Neural progenitor cell (in vitro differentiated cells): ENCODE data around the gene RAE1. TPM values are rescaled to one million over a fixed set of nuclear protein-coding genes. Genes with fewer than 3 reads are reported as not detected.

Source experiments
- DNase-seq: peaks from one replicate; pipeline ENCODE4 v3.0.0-alpha.2; 2016; ENCODE audit warnings: low spot score
- H2AFZ ChIP-seq: fragments of 200-600 bp; sonication (generic); replicated peaks from 2 replicates; pipeline ENCODE4 v1.6.1; 2016; ENCODE audit warnings: antibody characterized with exemption
- H3F3A ChIP-seq: fragments of 200-600 bp; sonication (generic); 2 replicates; pipeline ENCODE4 v1.6.1; 2016; ENCODE audit warnings: antibody characterized with exemption, low read depth
- H3K27ac ChIP-seq: fragments of 200-600 bp; sonication (generic); 2 replicates; pipeline ENCODE4 v1.5.1; 2016; ENCODE audit warnings: mild to moderate bottlenecking
- H3K27me3 ChIP-seq: fragments of 200-600 bp; sonication (generic); 2 replicates; pipeline ENCODE4 v1.6.1; 2016; ENCODE audit warnings: mild to moderate bottlenecking, moderate library complexity
- H3K36me3 ChIP-seq: fragments of 200-600 bp; sonication (generic); 2 replicates; pipeline ENCODE4 v1.5.1; 2016
- H3K4me1 ChIP-seq: fragments of 200-600 bp; sonication (generic); 2 replicates; pipeline ENCODE4 v1.6.1; 2016; ENCODE audit warnings: mixed run types
- H3K4me2 ChIP-seq: fragments of 200-600 bp; sonication (generic); 2 replicates; pipeline ENCODE4 v1.6.1; 2016
- H3K4me3 ChIP-seq: fragments of 200-600 bp; sonication (generic); 2 replicates; pipeline ENCODE4 v1.5.1; 2016
- H3K79me2 ChIP-seq: fragments of 200-600 bp; sonication (generic); 2 replicates; pipeline ENCODE4 v1.6.1; 2016; ENCODE audit warnings: low read depth
- H3K9ac ChIP-seq: fragments of 200-600 bp; sonication (generic); 2 replicates; pipeline ENCODE4 v1.6.1; 2016
- H3K9me3 ChIP-seq: fragments of 200-600 bp; sonication (generic); 2 replicates; pipeline ENCODE4 v1.5.1; 2016; ENCODE audit warnings: low read depth
- H4K20me1 ChIP-seq: fragments of 200-600 bp; sonication (generic); 2 replicates; pipeline ENCODE4 v1.6.1; 2016; ENCODE audit warnings: low read depth
- H3K27ac Mint-ChIP-seq: 3 replicates; pipeline ENCODE4 v1.8.0; 2021; ENCODE audit warnings: mixed read lengths
- H3K27me3 Mint-ChIP-seq: 2 replicates; pipeline ENCODE4 v1.8.0; 2022; ENCODE audit warnings: low read depth, mild to moderate bottlenecking, inconsistent platforms, moderate library complexity, mixed read lengths; ENCODE audit not compliant: insufficient read depth
- H3K36me3 Mint-ChIP-seq: 3 replicates; pipeline ENCODE4 v1.8.0; 2021; ENCODE audit warnings: mixed read lengths
- H3K4me1 Mint-ChIP-seq: 3 replicates; pipeline ENCODE4 v1.8.0; 2021; ENCODE audit warnings: mixed read lengths
- H3K4me3 Mint-ChIP-seq: 3 replicates; pipeline ENCODE4 v1.8.0; 2021; ENCODE audit warnings: mild to moderate bottlenecking, moderate library complexity, mixed read lengths
- H3K9me3 Mint-ChIP-seq: 3 replicates; pipeline ENCODE4 v1.8.0; 2020; ENCODE audit warnings: mixed read lengths
- EZH2 ChIP-seq: fragments of 200-600 bp; sonication (generic); IDR thresholded peaks from 2 replicates; pipeline ENCODE4 v1.6.1; 2017; ENCODE audit warnings: antibody characterized with exemption, mild to moderate bottlenecking, moderate library complexity
- EZH2phosphoT487 ChIP-seq: fragments of 200-600 bp; sonication (generic); IDR thresholded peaks from 2 replicates; pipeline ENCODE4 v1.6.1; 2017; ENCODE audit warnings: antibody characterized with exemption
- total RNA-seq: library from RNA; depleted of rRNA; stranded (reverse); fragments of >200 nt; gene quantifications from 2 replicates; pipeline ENCODE4 v1.2.3, GENCODE V29; 2015; ENCODE audit warnings: low replicate concordance
- TF ChIP-seq, protein P1 (sequence below): fragments of 200-600 bp; sonication (generic); IDR thresholded peaks from 2 replicates; pipeline ENCODE4 v1.5.1; 2017; ENCODE audit warnings: antibody characterized with exemption, mild to moderate bottlenecking

Gene RAE1
- total RNA-seq, 1 donor from 2014 or later: 77.6 TPM

DNA sequence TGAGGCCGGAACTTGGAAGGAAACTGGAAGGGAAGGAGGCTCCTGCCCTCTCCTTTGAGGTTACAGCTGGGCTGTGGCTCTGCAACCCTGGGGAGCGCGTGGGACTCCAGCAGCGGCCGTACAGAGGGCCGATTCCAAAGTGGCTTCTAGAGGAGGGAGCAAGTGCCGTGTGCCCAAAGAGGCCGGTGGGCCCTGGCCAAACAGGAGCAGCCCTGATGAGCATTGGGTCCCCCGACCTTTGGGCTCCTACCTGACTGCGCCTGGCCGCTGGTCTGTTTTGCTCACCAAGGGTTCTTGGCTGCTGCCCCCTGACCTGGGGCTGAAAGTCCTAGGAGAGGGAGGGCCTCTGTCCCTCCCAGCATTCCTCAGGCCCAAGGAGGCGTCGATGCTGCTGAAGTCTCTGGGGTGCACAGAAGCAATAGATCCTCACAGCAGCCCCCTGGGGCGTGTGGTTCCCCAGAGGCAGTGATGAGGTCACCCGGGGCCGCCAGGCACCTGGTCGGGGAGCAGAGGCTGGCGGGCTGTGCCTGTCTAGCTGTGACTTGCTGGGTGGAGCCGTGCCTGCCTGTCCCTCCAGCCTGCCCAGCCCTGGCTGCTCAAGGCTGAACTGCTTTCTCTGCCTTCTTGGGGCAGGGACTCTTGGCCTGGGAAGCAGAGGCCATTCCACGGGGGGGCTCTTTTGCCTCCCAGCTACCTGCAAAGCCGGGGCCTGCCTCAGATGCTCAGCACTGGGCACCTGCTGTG lies 49.9 kb downstream of the RAE1 start:
- peaks cover 13% of the 10 kb centered on the region for H3K36me3 Mint-ChIP-seq
- Histone ChIP-seq H3K9ac (no peak overlapping the region), H4K20me1 (peaks cover 33% of the 10 kb centered on the region), H3K36me3 (no peaks in the 10 kb centered on the region), H3K27me3 (no peaks in the 10 kb centered on the region), H3K27ac (no peak overlapping the region), H3K4me1 (peaks cover 19% of the 10 kb centered on the region), H3K4me2 (no peak overlapping the region), H3K79me2 (peaks cover 61% of the 10 kb centered on the region), H3F3A (peaks cover 8% of the 10 kb centered on the region), H2AFZ (no peak overlapping the region), H3K4me3 (no peak overlapping the region), H3K9me3 (no peaks in the 10 kb centered on the region)
- no peaks in the 10 kb centered on the region for H3K9me3 Mint-ChIP-seq
- H3K4me1 Mint-ChIP-seq: peaks cover 24% of the 10 kb centered on the region
- no peak overlapping the region for H3K4me3 Mint-ChIP-seq
- no peak for DNase-seq
- peak overlapping the region; percentile 86 for H3K27ac Mint-ChIP-seq
- no peak for TF ChIP-seq EZH2
- TF ChIP-seq EZH2phosphoT487: no peak
- TF ChIP-seq, protein P1, sequence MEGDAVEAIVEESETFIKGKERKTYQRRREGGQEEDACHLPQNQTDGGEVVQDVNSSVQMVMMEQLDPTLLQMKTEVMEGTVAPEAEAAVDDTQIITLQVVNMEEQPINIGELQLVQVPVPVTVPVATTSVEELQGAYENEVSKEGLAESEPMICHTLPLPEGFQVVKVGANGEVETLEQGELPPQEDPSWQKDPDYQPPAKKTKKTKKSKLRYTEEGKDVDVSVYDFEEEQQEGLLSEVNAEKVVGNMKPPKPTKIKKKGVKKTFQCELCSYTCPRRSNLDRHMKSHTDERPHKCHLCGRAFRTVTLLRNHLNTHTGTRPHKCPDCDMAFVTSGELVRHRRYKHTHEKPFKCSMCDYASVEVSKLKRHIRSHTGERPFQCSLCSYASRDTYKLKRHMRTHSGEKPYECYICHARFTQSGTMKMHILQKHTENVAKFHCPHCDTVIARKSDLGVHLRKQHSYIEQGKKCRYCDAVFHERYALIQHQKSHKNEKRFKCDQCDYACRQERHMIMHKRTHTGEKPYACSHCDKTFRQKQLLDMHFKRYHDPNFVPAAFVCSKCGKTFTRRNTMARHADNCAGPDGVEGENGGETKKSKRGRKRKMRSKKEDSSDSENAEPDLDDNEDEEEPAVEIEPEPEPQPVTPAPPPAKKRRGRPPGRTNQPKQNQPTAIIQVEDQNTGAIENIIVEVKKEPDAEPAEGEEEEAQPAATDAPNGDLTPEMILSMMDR: no peak
- H3K27me3 Mint-ChIP-seq: no peaks in the 10 kb centered on the region

DNA sequence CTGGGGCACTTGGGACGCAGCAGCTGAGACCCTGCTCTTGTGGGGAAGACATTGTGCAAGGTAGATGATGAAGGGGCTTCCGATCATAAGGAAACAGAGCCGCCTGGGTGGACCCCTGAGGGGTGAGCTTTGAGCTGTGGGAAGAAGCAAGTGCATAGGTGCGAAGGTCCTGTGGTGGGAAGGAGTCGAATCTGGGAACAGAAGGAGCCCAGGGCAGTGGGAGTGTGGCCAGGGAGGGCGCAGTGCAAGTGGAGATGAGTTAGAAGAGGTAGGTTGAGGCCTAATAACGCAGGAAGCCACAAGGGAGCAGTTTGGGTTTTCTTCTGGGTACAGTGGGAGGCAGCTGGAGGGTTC lies 50.5 kb downstream of the RAE1 start:
- Histone ChIP-seq H3K79me2 (peaks cover 55% of the 10 kb centered on the region), H3K27ac (no peak overlapping the region), H4K20me1 (peaks cover 27% of the 10 kb centered on the region), H3K27me3 (no peaks in the 10 kb centered on the region), H3K4me2 (no peak overlapping the region), H3K9ac (no peak overlapping the region), H3K4me3 (no peak overlapping the region), H3K9me3 (no peaks in the 10 kb centered on the region), H3K36me3 (no peaks in the 10 kb centered on the region), H3F3A (peaks cover 5% of the 10 kb centered on the region), H2AFZ (no peak overlapping the region), H3K4me1 (peaks cover 17% of the 10 kb centered on the region)
- H3K36me3 Mint-ChIP-seq: peaks cover 12% of the 10 kb centered on the region
- peaks cover 19% of the 10 kb centered on the region for H3K4me1 Mint-ChIP-seq
- H3K4me3 Mint-ChIP-seq: no peak overlapping the region
- H3K27ac Mint-ChIP-seq: peak overlapping the region; percentile 27
- DNase-seq: no peak
- TF ChIP-seq, protein P1: no peak
- no peak for TF ChIP-seq EZH2
- no peak for TF ChIP-seq EZH2phosphoT487
- H3K9me3 Mint-ChIP-seq: no peaks in the 10 kb centered on the region
- H3K27me3 Mint-ChIP-seq: no peaks in the 10 kb centered on the region

DNA sequence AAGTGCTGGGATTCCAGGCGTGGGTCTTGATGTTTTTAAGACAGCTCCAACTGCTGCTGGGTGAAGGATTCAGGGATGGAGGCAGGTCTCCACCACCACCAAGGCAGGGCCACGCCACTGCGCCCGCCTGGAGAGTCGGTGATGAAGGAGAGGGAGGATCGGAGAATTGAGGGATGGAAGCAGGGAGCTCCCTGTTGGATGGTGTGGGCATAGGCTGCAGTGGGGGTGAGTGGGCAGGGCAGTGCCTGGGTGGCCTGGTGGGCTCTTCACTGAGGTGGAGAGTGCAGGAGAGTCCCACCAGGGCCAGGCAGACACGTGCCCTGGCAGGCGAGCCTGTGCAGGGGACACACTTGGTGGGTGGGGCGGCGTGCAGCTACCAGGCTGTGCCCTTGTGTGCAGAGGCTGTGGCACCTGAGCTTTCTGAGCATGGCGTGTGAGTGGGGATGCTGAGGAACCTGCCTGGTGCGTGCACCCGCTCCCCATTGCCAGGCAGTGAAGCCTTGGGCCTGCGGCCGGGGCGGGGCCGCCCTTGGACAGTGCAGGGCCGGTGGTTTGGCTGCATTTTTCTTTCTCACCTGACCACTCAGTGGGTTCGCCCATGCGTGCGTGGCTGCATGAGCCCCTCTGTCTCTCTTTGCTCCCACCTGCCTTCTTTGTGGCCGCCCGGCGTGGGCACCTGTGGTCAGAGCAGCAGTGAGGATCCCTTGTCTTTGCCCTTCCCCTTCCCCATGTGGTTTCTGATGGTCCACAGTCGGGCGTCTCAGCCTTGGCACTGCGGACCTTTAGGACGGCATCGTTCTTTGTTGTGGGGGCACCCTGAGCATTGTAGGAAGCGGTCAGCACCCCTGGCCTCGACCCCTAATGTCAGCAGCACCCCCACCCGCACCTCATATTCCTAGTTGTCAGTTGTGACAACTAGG lies 51.4 kb downstream of the RAE1 start:
- Histone ChIP-seq H3K4me2 (no peak overlapping the region), H3K27ac (no peak overlapping the region), H3K27me3 (no peaks in the 10 kb centered on the region), H3K36me3 (no peaks in the 10 kb centered on the region), H3K4me1 (peaks cover 17% of the 10 kb centered on the region), H3F3A (no peaks in the 10 kb centered on the region), H4K20me1 (peaks cover 21% of the 10 kb centered on the region), H2AFZ (no peak overlapping the region), H3K9me3 (no peaks in the 10 kb centered on the region), H3K4me3 (no peak overlapping the region), H3K9ac (no peak overlapping the region), H3K79me2 (peaks cover 46% of the 10 kb centered on the region)
- DNase-seq: no peak
- no peak for TF ChIP-seq EZH2phosphoT487
- TF ChIP-seq EZH2: no peak
- TF ChIP-seq, protein P1: no peak
- Mint-ChIP-seq H3K27me3 (no peaks in the 10 kb centered on the region), H3K4me3 (peak overlapping the region; percentile 53), H3K36me3 (peaks cover 10% of the 10 kb centered on the region), H3K27ac (no peak overlapping the region), H3K4me1 (peaks cover 17% of the 10 kb centered on the region), H3K9me3 (no peaks in the 10 kb centered on the region)
